ENCODE measurements around the gene GSE1. TPM values are rescaled to one million over a fixed set of nuclear protein-coding genes. Genes with fewer than 3 reads are reported as not detected.

Gene GSE1
- total and polyA plus RNA-seq, 3 donors from 2014 or later = 49.9 to 212 (median 188) TPM

- no peaks in the 10 kb centered on the region for H3K36me3 ChIP-seq (ENCODE audit: low read depth, missing control alignments)
- intact Hi-C loops (cut with DNase I; ENCODE audit: low total_unique reads) = no loop called here
- H3K9me3 ChIP-seq = no peaks in the 10 kb centered on the region
- no peak for DNase-seq
- peaks cover 51% of the 10 kb centered on the region for H3K4me1 ChIP-seq
- no peaks in the 10 kb centered on the region for H3K27me3 ChIP-seq
- TF ChIP-seq CTCF (IDR thresholded peaks at IDR 0.05) (no peak), POLR2A (IDR thresholded peaks at IDR 0.05) (no peak)
- H3K4me3 ChIP-seq = no peak overlapping the region
- 67 to 82% methylated on average over 11 to 13 of the region's 13 CpGs for WGBS, 2 donors
- peak overlapping the region; percentile 45 for H3K27ac ChIP-seq
These were observed 42.8 kb upstream of the GSE1 start for GRCh38 chr16:85570213-85570734.

GRCh38 chr16:85570735-85571562, 42.2 kb upstream of the GSE1 start:
- 56 to 81% methylated on average over 19 to 24 of the region's 24 CpGs for WGBS, 2 donors
- TF ChIP-seq POLR2A (IDR thresholded peaks at IDR 0.05) (no peak), CTCF (IDR thresholded peaks at IDR 0.05) (no peak)
- peak overlapping the region; percentile 45 to 69 for H3K27ac ChIP-seq
- H3K27me3 ChIP-seq = no peaks in the 10 kb centered on the region
- no peaks in the 10 kb centered on the region for H3K9me3 ChIP-seq
- no peak overlapping the region for H3K4me3 ChIP-seq
- peak; percentile 75 for DNase-seq
- H3K4me1 ChIP-seq = peaks cover 55% of the 10 kb centered on the region
- intact Hi-C loops (cut with DNase I; ENCODE audit: low total_unique reads) = no loop called here
- no peaks in the 10 kb centered on the region for H3K36me3 ChIP-seq (ENCODE audit: low read depth, missing control alignments)

- no peak overlapping the region for H3K4me3 ChIP-seq
- peak overlapping the region; percentile 39 to 69 for H3K27ac ChIP-seq
- H3K4me1 ChIP-seq = peaks cover 55% of the 10 kb centered on the region
- TF ChIP-seq CTCF (IDR thresholded peaks at IDR 0.05) = no peak
- no peak for TF ChIP-seq POLR2A (IDR thresholded peaks at IDR 0.05)
- intact Hi-C loops (cut with DNase I; ENCODE audit: low total_unique reads) = no loop called here
- no peaks in the 10 kb centered on the region for H3K9me3 ChIP-seq
- DNase-seq = no peak
- no peaks in the 10 kb centered on the region for H3K36me3 ChIP-seq (ENCODE audit: low read depth, missing control alignments)
- 66 to 75% methylated on average over 7 of the region's 7 CpGs for WGBS, 2 donors
- H3K27me3 ChIP-seq = no peaks in the 10 kb centered on the region
These were observed 41.6 kb upstream of the GSE1 start for GRCh38 chr16:85571563-85571812.

GRCh38 chr16:85571813-85572619, 41.1 kb upstream of the GSE1 start:
- Histone ChIP-seq H3K36me3 (ENCODE audit: low read depth, missing control alignments) (no peaks in the 10 kb centered on the region), H3K4me1 (peaks cover 55% of the 10 kb centered on the region), H3K27me3 (no peaks in the 10 kb centered on the region), H3K27ac (peak overlapping the region; percentile 39 to 69), H3K4me3 (no peak overlapping the region), H3K9me3 (no peaks in the 10 kb centered on the region)
- TF ChIP-seq POLR2A (IDR thresholded peaks at IDR 0.05) = no peak
- no peak for TF ChIP-seq CTCF (IDR thresholded peaks at IDR 0.05)
- no peak for DNase-seq
- intact Hi-C loops (cut with DNase I; ENCODE audit: low total_unique reads) = no loop called here
- WGBS, 2 donors = 77 to 83% methylated on average over 10 of the region's 10 CpGs

Measured in testis (tissue), 3 donors.